HG03066 (cell line): ENCODE results near the gene SORT1.
"Not testable (repeated sequence)": the region's sequence is repeated elsewhere in the genome, so short reads cannot be mapped to it uniquely, and the experiment has no call there.

Experiments used
- ATAC-seq: cut with Tn5 transposase; IDR thresholded peaks from one replicate; pipeline ENCODE4 v1.9.1; 2021; ENCODE audit warnings: low read depth; ENCODE audit not compliant: unreplicated experiment

SORT1 gene

GRCh38 chr1:109350182-109350581 lies 47.5 kb downstream of the SORT1 start:
- no peak for ATAC-seq

- no peak for ATAC-seq
Observed at GRCh38 chr1:109347511-109347910, 50.2 kb downstream of the SORT1 start.

- ATAC-seq, result no peak
Observed at GRCh38 chr1:109341944-109342930, 55.5 kb downstream of the SORT1 start.

GRCh38 chr1:109338608-109339007 lies 59.1 kb downstream of the SORT1 start:
- no peak for ATAC-seq

GRCh38 chr1:109338091-109338490 lies 59.6 kb downstream of the SORT1 start:
- ATAC-seq, result no peak

GRCh38 chr1:109335091-109335490 lies 62.6 kb downstream of the SORT1 start:
- ATAC-seq, result no peak

- ATAC-seq, result no peak
Observed at GRCh38 chr1:109331113-109331512, 66.6 kb downstream of the SORT1 start.

GRCh38 chr1:109327285-109327684 lies 70.4 kb downstream of the SORT1 start:
- ATAC-seq, result no peak

- no peak for ATAC-seq
Observed at GRCh38 chr1:109322974-109323373, 74.7 kb downstream of the SORT1 start.

- ATAC-seq, result no peak
Observed at GRCh38 chr1:109319114-109319513, 78.6 kb downstream of the SORT1 start.

- ATAC-seq, result no peak
Observed at GRCh38 chr1:109316506-109316905, 81.2 kb downstream of the SORT1 start.

- ATAC-seq, result no peak
Observed at GRCh38 chr1:109315288-109315687, 82.4 kb downstream of the SORT1 start.

GRCh38 chr1:109314795-109315194 lies 82.9 kb downstream of the SORT1 start:
- no peak for ATAC-seq

GRCh38 chr1:109312978-109313775 lies 84.5 kb downstream of the SORT1 start:
- no peak for ATAC-seq

GRCh38 chr1:109312246-109312645 lies 85.5 kb downstream of the SORT1 start:
- no peak for ATAC-seq

- ATAC-seq, result no peak
Observed at GRCh38 chr1:109309347-109309746, 88.4 kb downstream of the SORT1 start.

GRCh38 chr1:109307274-109308021 lies 90.3 kb downstream of the SORT1 start:
- ATAC-seq, result no peak

GRCh38 chr1:109306832-109307273 lies 90.9 kb downstream of the SORT1 start, which contains the start of gene MYBPHL:
MYBPHL (minus strand) TSS chr1:109307011; CDS start chr1:109306991, 20 bp downstream.
- no peak for ATAC-seq

- not testable (repeated sequence) for ATAC-seq
Observed at GRCh38 chr1:109305991-109306390, 91.7 kb downstream of the SORT1 start.

- ATAC-seq, result no peak
Observed at GRCh38 chr1:109304226-109304920, 93.3 kb downstream of the SORT1 start.
